GM12891 (cell line): ENCODE measurements around the gene YTHDF2.
"Not testable (repeated sequence)": the region's sequence is repeated elsewhere in the genome, so short reads cannot be mapped to it uniquely, and the experiment has no call there.

Source experiments
- POLR2A ChIP-seq: IDR thresholded peaks from 2 replicates; pipeline ENCODE4 v1.6.1; 2011; ENCODE audit warnings: low read depth, low read length, control low read depth
- POLR2AphosphoS5 ChIP-seq: IDR thresholded peaks from 2 replicates; pipeline ENCODE4 v1.6.1; 2011; ENCODE audit warnings: low read depth, low read length, control low read depth
- SPI1 ChIP-seq: IDR thresholded peaks from 2 replicates; pipeline ENCODE4 v1.6.1; 2011; ENCODE audit warnings: low read depth, low read length, control low read depth
- TAF1 ChIP-seq: IDR thresholded peaks from 2 replicates; pipeline ENCODE4 v1.6.1; 2011; ENCODE audit warnings: low read depth, low read length, control low read depth

DNA sequence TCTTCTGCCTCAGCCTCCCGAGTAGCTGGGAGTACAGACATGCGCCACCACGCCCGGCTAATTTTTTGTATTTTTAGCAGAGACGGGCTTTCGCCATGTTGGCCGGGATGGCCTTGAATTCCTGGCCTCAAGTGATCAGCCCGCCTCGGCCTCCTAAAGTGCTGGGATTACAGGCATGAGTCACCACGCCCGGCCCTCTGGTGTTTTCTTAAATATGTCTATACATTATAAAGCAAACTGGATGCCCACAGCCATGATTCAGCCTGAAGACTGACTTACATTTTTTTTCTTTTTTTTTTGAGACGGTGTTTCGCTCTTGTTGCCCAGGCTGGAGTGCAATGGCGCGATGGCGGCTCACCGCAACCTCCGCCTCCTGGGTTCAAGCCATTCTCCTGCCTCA, 14.8 kb upstream of the YTHDF2 start:
- not testable (repeated sequence) for TF ChIP-seq TAF1, POLR2A, POLR2AphosphoS5, SPI1
